GM19025 (cell line): ENCODE results near the gene LRRC49.
"Not testable (repeated sequence)": the region's sequence is repeated elsewhere in the genome, so short reads cannot be mapped to it uniquely, and the experiment has no call there.

Experiments
- ATAC-seq: cut with Tn5 transposase; IDR thresholded peaks from one replicate; pipeline ENCODE4 v1.9.1; 2021; ENCODE audit warnings: mild to moderate bottlenecking, low read depth, moderate library complexity; ENCODE audit not compliant: unreplicated experiment

Gene LRRC49

DNA sequence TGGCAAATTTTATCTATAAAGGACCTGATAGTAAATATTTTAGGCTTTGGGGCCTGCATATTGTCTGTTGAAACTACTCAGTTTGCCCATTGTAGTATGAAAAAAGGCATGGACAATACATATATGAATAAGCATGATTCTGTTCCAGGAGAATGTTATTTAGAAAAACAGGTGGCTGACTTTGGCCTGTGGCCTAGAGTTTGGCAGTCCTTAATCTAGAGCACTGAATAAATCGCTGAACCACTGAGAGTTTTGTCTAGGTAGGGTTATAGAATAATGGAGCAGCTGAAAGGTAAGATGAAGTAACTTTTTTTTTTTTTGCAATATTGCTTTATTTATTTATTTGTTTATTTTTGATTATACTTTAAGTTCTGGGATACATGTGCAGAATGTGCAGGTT lies 75.0 kb downstream of the LRRC49 start:
- no peak for ATAC-seq

DNA sequence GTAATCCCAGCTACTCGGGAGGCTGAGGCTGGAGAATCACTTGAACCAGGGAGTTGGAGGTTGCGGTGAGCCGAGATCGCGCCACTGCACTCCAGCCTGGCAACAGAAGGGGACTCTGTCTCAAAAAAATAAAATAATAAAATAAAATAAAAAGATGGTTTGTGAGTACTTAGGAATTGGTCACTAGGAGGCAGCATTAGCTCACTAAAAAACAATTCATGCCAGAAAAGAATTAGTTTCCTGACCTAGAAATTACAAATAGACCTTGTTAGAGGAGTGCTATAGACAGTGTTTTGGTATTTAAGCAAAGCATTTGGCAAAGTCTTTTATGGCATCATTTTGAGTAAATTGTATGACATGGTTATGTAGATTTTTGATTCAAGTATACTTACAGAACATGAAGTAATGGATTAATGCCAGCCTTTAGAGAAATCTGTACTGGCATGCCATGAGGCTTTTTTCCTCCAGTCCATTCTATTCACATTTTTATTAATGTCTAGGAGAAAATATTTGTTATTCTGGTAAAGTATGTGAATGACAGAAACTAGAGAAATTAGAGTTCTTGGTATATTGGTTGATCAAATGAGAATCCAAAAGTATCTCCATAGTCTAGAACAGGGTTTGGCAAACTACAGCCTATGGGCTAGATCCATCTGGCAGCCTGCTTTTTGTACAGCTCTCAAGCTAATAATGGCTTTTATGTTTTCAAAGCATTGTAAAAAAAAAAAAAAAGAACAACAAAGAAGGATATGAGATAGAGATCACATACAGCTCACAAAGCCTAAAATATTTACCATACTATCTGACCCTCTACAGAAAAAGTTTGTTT lies 81.6 kb downstream of the LRRC49 start:
- no peak for ATAC-seq

DNA sequence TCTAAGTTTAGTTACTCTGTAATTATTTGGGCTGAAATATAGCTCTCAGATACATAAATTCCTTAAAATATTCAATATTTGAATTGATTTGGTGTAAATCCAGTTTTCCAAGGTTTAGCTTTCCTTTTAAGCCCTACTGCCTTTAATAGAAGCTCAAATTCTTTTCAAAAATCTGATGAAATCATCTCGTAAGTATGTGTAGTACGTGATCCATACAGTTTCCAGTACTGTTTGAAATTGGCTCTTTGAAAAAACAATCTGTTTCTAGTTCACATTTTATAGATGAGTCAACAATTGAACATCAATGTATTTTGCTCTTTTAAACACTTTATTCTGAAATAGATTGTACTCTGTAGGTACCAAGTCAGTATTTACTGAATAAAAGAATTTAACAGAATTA lies 84.2 kb downstream of the LRRC49 start:
- no peak for ATAC-seq

GRCh38 chr15:70995383-70995970 lies 102.9 kb downstream of the LRRC49 start:
- ATAC-seq: no peak

- no peak for ATAC-seq
Measured at GRCh38 chr15:70998319-70998718, 105.7 kb downstream of the LRRC49 start.

- no peak for ATAC-seq
Measured at GRCh38 chr15:71002316-71002715, 109.7 kb downstream of the LRRC49 start.

- ATAC-seq: no peak
Measured at GRCh38 chr15:71003319-71003718, 110.7 kb downstream of the LRRC49 start.

DNA sequence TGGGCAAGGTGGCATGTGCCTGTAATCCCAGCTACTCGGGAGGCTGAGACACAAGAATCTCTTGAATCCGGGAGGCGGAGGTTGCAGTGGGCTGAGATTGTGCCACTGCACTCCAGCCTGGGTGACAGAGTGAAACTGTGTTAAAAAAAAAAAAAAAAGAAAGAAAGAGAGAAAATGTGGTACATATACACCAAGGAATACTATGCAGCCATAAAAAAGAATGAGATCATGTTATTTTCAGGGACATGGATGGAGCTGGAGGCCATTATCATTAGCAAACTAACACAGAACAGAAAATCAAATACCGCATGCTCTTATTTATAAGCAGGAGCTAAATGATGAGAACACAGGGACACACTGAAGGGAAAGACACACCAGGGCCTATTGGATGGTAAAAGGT lies 111.9 kb downstream of the LRRC49 start:
- ATAC-seq: not testable (repeated sequence)

GRCh38 chr15:71005895-71006294 lies 113.3 kb downstream of the LRRC49 start:
- ATAC-seq: no peak

GRCh38 chr15:71008250-71008870 lies 115.7 kb downstream of the LRRC49 start:
- no peak for ATAC-seq

GRCh38 chr15:71010472-71010871 lies 117.8 kb downstream of the LRRC49 start:
- ATAC-seq: no peak

DNA sequence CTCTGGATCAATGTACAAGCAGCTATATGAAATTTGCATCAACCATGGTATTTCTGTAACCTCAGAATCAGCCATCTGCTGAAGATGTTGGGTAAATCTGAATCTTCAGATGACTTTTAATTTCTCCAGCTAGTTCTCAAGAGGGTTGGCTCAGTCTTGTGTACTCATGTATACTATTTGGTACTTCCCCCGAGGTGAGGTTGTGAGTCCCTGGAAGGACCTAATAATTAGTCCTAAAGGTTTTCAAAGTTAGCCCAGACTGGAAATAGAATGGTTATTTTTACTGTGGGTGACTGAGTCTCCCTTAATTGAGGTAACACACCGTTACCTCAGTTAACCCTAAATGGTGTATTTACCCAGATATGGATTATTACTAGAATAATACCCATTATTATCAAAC lies 118.4 kb downstream of the LRRC49 start:
- no peak for ATAC-seq

DNA sequence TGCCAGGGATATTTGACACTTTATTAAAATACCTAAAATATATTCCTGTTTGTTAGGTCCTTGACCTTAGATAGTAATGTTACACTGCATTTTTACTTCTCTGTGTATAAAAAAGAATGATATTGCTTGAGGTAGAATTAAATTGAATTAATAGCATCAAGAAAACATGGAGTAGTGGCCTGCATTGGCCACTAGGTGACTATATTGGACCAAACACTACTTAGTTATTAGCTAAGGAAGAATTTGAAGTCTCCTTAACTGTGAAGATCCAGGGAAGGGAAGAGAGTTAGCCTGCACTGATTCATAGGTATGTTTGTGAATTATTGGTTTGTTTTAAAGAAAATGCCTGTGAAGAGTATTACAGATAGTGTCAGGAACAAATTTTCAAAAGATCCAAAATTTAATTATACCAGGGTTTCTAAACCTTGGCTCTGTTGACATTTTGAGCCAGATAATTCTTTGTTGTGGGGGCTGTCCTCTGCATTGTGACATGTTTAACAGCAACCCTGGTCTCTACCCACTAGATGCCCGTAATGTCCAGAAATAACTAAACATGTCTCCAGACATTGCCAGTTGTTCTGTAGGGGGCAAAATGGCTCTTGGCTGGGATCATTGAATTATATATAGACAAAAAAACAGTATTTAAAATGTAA lies 119.0 kb downstream of the LRRC49 start:
- no peak for ATAC-seq

DNA sequence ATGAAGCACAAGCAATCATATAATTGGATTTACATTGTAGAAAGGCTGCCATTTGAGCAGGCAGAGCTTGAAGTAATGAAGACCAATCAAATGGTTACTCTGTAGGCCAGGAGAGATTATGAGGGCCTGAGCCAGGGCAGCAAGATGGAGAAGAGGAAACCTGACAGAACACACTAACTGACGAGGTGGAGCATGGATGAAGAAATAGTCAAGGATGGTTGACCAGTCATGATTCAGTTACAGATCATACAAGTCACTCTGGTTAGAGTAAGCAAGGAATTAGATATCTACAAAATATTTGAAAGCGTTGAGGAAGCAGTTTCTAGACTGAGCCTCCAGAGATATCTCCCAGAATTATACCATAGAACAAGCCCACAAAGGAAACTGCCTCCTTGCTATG lies 120.8 kb downstream of the LRRC49 start:
- no peak for ATAC-seq

DNA sequence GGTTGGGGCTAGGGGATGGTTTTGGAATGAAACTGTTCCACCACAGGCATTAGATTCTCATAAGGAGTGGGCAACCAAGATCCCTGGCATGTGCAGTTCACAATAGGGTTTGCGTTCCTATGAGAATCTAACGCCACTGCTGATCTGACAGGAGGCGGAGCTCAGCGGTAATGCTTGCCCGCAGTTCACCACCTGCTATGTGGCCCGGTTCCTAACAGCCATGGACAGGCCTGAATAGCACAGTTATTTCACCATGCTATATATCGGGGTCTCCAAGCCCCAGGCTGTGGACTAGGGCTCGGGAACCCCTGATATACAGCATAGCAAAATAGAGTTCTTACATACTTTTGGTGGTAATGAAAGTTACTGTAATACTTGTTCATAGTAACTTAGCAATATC lies 122.7 kb downstream of the LRRC49 start:
- ATAC-seq: no peak

- ATAC-seq: not testable (repeated sequence)
Measured at GRCh38 chr15:71031232-71031631, 138.6 kb downstream of the LRRC49 start.

DNA sequence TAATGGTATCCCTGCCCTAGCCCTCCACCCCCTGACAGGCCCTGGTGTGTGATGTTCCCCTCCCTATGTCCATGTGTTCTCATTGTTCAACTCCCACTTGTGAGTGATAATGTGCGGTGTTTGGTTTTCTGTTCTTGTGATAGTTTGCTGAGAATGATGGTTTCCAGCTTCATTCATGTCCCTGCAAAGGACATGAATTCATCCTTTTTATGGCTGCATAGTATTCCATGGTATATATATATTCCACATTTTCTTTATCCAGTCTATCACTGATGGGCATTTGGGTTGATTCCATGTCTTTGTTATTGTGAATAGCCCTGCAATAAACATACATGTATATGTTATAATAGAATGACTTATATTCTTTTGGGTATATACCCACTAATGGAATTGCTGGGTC lies 142.9 kb downstream of the LRRC49 start:
- ATAC-seq: not testable (repeated sequence)

- ATAC-seq: no peak
Measured at GRCh38 chr15:71042356-71042922, 149.8 kb downstream of the LRRC49 start.

DNA sequence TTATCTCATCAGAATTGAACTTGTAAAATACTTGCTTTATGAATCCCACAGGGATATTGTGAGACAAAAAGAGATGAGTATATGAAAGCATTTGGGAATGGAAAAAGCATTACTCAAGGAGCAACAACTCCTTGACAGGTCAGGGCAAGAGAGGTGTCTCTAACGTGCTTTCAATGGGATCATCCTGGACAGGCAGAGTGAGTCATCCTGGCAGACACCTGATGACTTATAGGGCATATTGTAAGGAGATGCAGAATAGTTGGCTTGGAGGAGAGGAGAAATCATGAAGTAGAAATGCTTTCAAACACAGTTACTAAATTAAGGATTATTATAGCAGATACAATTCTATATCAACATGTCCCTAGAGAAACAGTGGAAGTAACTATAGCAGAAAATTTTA lies 150.7 kb downstream of the LRRC49 start:
- ATAC-seq: no peak

- ATAC-seq: no peak
Measured at GRCh38 chr15:71044006-71044405, 151.4 kb downstream of the LRRC49 start.

- ATAC-seq: not testable (repeated sequence)
Measured at GRCh38 chr15:71046146-71046545, 153.5 kb downstream of the LRRC49 start.
